Activated CD8-positive, alpha-beta T cell treated with anti-CD3 and anti-CD28 coated beads, Interleukin-2, amount 10 ng/mL, durations not matched to agents 7 days and 5 days (primary cell): ENCODE data around the gene SYTL4. TPM values are rescaled to one million over a fixed set of nuclear protein-coding genes. Genes with fewer than 3 reads are reported as not detected.

Experiments
- ATAC-seq: fragments of 150-1000 bp; cut with Tn5 transposase; one replicate; pipeline ENCODE4 v1.10.0; 2021; ENCODE audit warnings: moderate library complexity
- CTCF ChIA-PET: fragments of 350-600 bp; sonication (Branson Sonifier 250); formaldehyde crosslinking; loops from one replicate; lab custom pipeline; 2021; ENCODE audit warnings: antibody characterized with exemption; lab: Charles Lee
- POLR2A ChIA-PET: fragments of 350-600 bp; sonication (Branson Sonifier 250); formaldehyde crosslinking; loops from one replicate; lab custom pipeline; 2021; ENCODE audit warnings: antibody characterized with exemption; lab: Charles Lee
- DNase-seq: peaks from one replicate; pipeline ENCODE4 v3.0.0-alpha.2; 2020
- H3K27ac Mint-ChIP-seq: one replicate; pipeline ENCODE4 v1.8.0; 2021; ENCODE audit warnings: mild to moderate bottlenecking, mixed read lengths
- H3K27me3 Mint-ChIP-seq: one replicate; pipeline ENCODE4 v1.8.0; 2021; ENCODE audit warnings: low read depth, mixed read lengths
- H3K36me3 Mint-ChIP-seq: one replicate; pipeline ENCODE4 v1.8.0; 2021; ENCODE audit warnings: low read depth, mixed read lengths
- H3K4me1 Mint-ChIP-seq: one replicate; pipeline ENCODE4 v1.8.0; 2021; ENCODE audit warnings: low read depth, mixed read lengths
- H3K4me3 Mint-ChIP-seq: one replicate; pipeline ENCODE4 v1.8.0; 2021; ENCODE audit warnings: mild to moderate bottlenecking, mixed read lengths
- H3K9me3 Mint-ChIP-seq: one replicate; pipeline ENCODE4 v1.8.0; 2022; ENCODE audit warnings: mixed read lengths; ENCODE audit not compliant: insufficient read depth
- total RNA-seq, 2 experiments: library from RNA; stranded (reverse); gene quantifications; one replicate each; pipeline ENCODE4 v1.2.3, GENCODE V29; 2021

SYTL4 gene
- total RNA-seq, 2 experiments from 2014 or later: not detected

DNA sequence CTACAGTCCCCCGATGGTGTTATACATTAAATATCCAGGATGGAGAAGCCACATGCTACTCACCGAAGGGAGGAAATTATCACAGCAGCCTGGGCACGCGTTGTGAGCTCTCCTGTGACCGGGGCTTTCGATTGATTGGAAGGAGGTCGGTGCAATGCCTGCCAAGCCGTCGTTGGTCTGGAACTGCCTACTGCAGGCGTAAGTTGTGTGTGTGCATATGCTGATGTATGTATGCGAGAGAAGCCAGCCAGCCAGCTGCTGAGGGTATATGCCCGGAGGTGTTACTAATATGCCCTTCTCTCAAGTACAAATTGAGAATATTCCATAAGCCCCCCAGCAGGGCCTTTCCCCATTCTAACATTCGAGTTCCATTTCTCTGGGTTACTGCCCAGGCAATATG lies 69.8 kb downstream of the SYTL4 start:
- DNase-seq: no peak
- Mint-ChIP-seq H3K27me3 (no peaks in the 10 kb centered on the region), H3K4me1 (no peaks in the 10 kb centered on the region), H3K36me3 (no peaks in the 10 kb centered on the region), H3K9me3 (no peaks in the 10 kb centered on the region), H3K27ac (no peak overlapping the region), H3K4me3 (no peak overlapping the region)
- ChIA-PET CTCF (no interaction called here), POLR2A (no interaction called here)
- ATAC-seq: no peak

DNA sequence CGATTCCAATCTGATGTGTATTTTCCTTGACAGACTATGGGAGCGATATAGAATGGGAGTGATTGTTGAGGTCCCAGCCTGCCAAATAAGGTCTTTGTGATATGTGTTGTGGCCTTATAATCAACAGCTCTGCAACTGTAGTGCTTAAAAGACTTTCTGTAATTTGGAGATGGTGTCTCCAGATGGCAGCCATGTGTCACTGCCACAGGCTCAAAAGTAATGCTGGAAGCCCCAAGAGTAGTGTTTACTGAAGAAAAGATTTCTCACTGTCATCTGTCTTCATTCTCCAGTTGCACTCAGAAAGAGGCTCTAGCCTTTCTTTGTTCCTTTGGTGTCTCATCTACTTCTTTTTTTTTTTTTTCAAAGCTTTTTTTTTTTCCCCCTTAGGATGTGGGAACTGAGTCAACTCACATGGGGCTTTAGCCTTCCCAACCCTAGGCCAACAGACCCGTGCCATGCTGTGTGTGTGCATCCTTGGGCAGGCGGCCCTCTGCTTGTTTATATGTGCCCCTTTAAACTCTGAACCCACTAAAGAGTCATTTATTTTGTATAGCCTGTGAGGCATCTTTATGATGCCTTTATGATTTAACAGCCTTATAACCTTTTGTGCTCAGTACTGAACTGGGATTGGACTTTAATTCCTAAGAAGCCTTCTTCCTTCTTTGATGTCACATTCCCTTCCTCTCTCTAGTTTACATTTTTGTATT lies 72.3 kb downstream of the SYTL4 start:
- POLR2A ChIA-PET: no interaction called here
- CTCF ChIA-PET: no interaction called here
- H3K27ac Mint-ChIP-seq: no peak overlapping the region
- no peaks in the 10 kb centered on the region for H3K9me3 Mint-ChIP-seq
- ATAC-seq (no peak), DNase-seq (no peak)
- H3K36me3 Mint-ChIP-seq: no peaks in the 10 kb centered on the region
- no peaks in the 10 kb centered on the region for H3K27me3 Mint-ChIP-seq
- no peaks in the 10 kb centered on the region for H3K4me1 Mint-ChIP-seq
- no peak overlapping the region for H3K4me3 Mint-ChIP-seq

DNA sequence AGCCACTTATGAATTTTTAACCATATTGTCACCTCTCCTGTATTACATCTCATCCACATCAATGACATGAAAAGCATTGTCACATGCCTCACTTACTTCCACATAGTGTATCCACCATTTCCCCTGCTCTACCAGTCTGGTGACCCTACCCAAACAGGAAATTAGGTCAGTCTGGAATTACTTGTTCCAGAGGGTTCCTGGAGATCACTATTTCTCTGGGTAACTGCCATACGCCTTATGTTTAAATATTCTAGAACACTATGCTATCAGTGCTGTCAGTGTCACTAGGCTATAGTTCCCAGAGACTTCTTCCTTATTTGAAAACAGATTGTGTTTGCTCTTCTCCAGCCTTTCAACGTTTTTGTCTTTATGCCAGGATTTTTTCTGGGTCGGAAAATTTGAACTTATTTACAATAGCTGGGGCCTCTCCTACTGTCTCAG lies 73.0 kb downstream of the SYTL4 start:
- POLR2A ChIA-PET: no interaction called here
- H3K27ac Mint-ChIP-seq: no peak overlapping the region
- CTCF ChIA-PET: no interaction called here
- H3K36me3 Mint-ChIP-seq: no peaks in the 10 kb centered on the region
- no peak for DNase-seq
- no peak for ATAC-seq
- H3K4me1 Mint-ChIP-seq: no peaks in the 10 kb centered on the region
- no peaks in the 10 kb centered on the region for H3K9me3 Mint-ChIP-seq
- no peaks in the 10 kb centered on the region for H3K27me3 Mint-ChIP-seq
- H3K4me3 Mint-ChIP-seq: no peak overlapping the region

DNA sequence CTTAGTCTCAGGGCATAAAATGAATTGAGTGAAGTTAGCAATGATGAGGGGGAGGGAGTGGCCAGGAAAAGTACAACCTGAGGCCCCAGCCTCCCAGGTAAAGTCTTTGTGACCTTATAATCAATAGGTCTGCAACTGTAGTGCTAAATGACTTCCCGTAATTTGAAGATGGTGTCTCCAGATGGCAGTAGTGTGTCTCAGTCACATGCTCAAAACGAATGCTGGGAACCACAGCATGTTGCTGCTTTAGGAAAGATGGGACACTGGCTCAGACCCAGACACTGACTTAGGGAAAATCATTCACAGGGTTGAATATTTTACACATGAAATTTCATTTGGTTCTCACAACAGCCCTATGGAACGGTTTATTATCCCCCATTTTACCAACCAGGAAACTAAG lies 77.7 kb downstream of the SYTL4 start:
- no peak for ATAC-seq
- no peaks in the 10 kb centered on the region for H3K4me1 Mint-ChIP-seq
- H3K36me3 Mint-ChIP-seq: no peaks in the 10 kb centered on the region
- no peaks in the 10 kb centered on the region for H3K27me3 Mint-ChIP-seq
- ChIA-PET CTCF (interaction anchor here (0.8 to 1.0 kb wide), 2 partner anchors 114 to 143 kb away, joined by 4 read pairs; no protein-coding TSS in a partner anchor), POLR2A (no interaction called here)
- DNase-seq: no peak
- H3K4me3 Mint-ChIP-seq: no peak overlapping the region
- H3K27ac Mint-ChIP-seq: no peak overlapping the region
- H3K9me3 Mint-ChIP-seq: no peaks in the 10 kb centered on the region

DNA sequence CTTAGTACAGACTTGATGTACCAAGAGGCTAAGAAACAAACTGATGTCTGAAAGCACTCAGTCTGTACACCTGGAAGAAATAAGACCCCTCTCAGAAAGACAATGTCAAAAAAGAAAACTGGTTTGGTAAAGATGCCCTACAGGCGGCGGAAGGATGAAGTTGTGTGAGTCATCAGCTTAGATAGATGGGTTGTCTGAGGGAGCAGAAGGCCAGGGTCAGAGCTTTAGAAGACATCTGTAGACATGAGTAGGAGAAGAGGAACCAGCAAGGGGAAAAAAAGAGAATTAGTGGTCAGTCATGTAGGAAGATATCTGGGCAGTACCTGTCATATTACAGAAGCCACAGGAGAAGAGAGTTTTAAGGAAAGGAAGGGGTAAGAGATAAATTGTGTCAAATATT lies 79.7 kb downstream of the SYTL4 start:
- ATAC-seq: no peak

DNA sequence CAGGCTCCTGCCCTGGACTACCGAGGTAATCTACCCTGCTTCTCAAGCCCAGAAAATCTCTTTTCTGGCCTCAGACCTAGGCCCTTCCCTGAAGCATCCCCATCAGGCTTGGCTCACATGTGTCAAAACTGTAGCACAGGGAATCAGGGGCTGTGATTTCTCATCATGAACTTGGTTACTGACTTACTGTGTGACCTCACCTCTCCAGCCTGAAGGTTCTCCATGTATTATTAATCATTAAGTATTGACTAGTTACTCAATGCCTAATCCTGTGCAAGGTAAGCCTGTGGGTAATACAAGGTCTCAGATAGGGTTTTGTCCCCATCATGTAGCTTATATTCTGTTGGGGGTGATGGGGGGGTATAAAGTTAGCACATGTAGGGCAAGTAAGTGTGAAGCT lies 81.1 kb downstream of the SYTL4 start:
- Mint-ChIP-seq H3K27me3 (peaks cover 2% of the 10 kb centered on the region), H3K4me1 (no peaks in the 10 kb centered on the region), H3K9me3 (no peaks in the 10 kb centered on the region), H3K4me3 (no peak overlapping the region), H3K36me3 (no peaks in the 10 kb centered on the region), H3K27ac (no peak overlapping the region)
- POLR2A ChIA-PET: no interaction called here
- no peak for DNase-seq
- CTCF ChIA-PET: no interaction called here
- no peak for ATAC-seq

More for the DNA sequence above, 79.7 kb downstream of the SYTL4 start:
- Mint-ChIP-seq H3K27ac (no peak overlapping the region), H3K4me3 (no peak overlapping the region), H3K36me3 (no peaks in the 10 kb centered on the region), H3K27me3 (no peaks in the 10 kb centered on the region), H3K4me1 (no peaks in the 10 kb centered on the region), H3K9me3 (no peaks in the 10 kb centered on the region)
- CTCF ChIA-PET: no interaction called here
- POLR2A ChIA-PET: no interaction called here
- no peak for DNase-seq

DNA sequence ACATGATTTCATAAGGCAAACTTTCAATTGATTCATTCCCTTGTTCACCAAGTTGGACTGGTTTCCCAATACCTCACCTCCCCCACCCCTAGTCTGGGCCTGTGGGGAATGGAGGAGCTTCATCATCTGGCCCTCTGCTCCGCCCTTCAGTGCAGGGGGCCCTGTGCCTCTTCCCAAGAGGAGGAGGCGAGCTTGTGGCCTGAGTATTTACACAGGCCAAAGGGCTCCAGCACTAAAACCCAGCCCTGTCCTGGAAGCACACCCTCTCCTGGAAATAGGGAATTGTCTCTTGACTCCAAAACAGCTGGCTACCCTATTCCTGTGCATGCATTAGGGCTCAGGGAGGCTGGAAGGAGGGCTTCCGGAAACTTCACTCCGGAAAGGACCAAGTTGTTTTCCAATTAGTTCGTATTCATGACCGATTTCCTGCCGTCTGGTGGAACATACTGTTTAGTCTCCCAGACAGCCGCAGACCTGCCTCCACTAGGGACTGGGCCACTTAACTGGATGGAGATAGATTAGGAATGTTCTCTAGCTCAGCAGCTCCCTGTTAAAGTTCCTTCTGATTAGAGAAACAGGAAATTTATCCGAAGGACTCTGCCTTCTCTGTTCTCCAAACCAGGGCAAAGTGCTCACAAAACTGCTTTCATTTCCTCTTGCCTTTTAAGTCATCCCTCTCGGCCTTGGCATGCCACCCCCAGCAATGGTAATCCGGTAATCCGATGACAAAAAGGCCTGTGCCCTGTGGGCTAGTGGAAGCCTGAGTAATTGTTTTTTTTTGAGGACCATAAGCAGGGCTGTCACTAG lies 82.2 kb downstream of the SYTL4 start:
- ATAC-seq: no peak
- H3K27me3 Mint-ChIP-seq: peaks cover 2% of the 10 kb centered on the region
- POLR2A ChIA-PET: no interaction called here
- H3K36me3 Mint-ChIP-seq: no peaks in the 10 kb centered on the region
- H3K4me1 Mint-ChIP-seq: no peaks in the 10 kb centered on the region
- DNase-seq: no peak
- no peak overlapping the region for H3K27ac Mint-ChIP-seq
- H3K9me3 Mint-ChIP-seq: no peaks in the 10 kb centered on the region
- no peak overlapping the region for H3K4me3 Mint-ChIP-seq
- CTCF ChIA-PET: no interaction called here

DNA sequence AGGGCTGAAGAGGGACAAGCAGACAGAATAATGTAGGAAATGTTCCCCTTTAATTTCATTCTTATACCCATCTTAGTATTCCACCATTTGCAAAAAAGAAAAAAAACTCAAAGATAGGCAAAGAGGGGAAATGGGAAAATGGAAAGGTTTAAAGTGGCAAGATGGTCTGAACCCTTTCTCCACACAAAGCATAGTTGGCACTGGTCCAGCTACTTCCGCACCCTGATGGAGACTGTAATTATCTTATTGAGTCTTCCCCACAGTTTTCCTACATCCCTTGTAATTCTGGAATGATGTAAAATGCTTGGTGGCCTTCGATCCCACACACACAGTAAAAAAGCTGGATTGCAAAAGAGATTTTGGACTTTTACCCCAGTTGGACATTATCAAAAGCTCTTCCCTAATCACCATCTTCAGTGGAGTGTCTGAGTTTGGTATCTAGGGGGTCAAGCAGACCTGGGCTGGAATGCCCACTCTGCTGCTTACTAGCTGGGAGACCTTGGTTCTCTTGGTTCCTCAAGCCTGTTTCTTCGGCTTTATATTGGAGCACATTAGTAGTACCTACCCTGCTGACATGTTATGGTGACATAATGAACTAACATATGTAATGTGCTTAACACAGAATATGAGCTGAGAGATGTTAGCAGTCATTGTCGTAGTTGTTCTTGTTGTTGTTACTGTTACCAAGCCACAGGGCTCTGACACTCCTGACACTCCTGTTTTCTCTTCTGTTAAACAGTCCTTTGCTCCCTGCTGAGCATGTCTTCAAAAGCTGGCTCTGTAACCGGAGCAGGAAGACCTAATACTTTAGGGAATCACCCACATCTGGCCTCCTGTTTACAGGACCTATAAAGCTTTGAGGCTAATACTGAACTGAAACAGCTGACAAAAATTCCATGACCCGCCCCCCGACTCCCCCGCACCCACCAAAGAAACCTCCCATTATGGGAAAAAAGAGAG lies 83.2 kb downstream of the SYTL4 start:
- Mint-ChIP-seq H3K4me1 (no peaks in the 10 kb centered on the region), H3K9me3 (no peaks in the 10 kb centered on the region), H3K4me3 (no peak overlapping the region), H3K27ac (no peak overlapping the region), H3K36me3 (no peaks in the 10 kb centered on the region), H3K27me3 (peaks cover 2% of the 10 kb centered on the region)
- ChIA-PET POLR2A (no interaction called here), CTCF (interaction anchor here (1.1 kb wide), 1 partner anchor 12 kb away, joined by 3 read pairs; the partner anchor contains the start of gene TSPAN6)
- ATAC-seq (no peak), DNase-seq (no peak)

DNA sequence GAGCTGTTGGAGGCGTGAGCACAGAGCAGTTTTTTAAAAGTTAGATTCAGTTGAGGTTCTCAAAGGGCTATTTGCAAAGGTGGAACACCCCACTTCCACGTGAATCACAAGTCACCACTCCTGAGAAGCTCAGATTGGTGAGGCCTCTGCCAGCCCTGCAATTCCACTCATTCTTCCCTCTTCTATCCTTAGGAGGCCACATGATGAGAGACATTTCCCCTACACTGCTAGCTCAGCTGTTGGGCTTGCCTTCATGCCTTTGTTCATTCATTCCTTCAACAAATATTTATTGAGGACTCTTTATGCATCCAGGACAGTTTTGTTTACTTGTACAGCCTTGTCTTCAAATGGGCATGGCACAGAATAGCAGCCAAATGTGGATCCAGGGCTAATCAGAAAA lies 84.2 kb downstream of the SYTL4 start:
- Mint-ChIP-seq H3K36me3 (no peaks in the 10 kb centered on the region), H3K4me3 (no peak overlapping the region), H3K27me3 (peaks cover 2% of the 10 kb centered on the region), H3K4me1 (no peaks in the 10 kb centered on the region), H3K9me3 (no peaks in the 10 kb centered on the region), H3K27ac (no peak overlapping the region)
- DNase-seq (no peak), ATAC-seq (no peak)
- ChIA-PET CTCF (no interaction called here), POLR2A (no interaction called here)

DNA sequence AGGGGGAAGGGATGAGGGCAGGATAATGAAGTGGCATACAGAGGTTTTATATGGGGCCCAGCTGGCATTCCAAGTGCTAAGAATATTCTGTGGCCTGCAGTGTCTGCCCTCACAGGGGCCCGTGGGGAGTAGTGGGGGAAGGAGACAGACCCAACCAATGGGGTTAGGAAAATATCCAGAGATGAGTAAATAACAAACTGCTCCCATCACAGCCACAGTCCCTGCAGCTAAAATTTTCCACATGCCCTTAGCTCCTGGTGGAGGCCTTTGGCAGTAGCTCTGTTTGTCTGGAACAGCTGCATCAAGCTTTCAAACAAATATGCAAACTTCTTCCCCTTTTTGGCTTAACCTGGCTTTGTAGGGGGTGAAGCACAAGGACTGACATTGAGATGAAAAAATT lies 84.8 kb downstream of the SYTL4 start:
- no peaks in the 10 kb centered on the region for H3K4me1 Mint-ChIP-seq
- no peaks in the 10 kb centered on the region for H3K9me3 Mint-ChIP-seq
- no peaks in the 10 kb centered on the region for H3K36me3 Mint-ChIP-seq
- ATAC-seq (no peak), DNase-seq (no peak)
- ChIA-PET CTCF (no interaction called here), POLR2A (no interaction called here)
- no peak overlapping the region for H3K27ac Mint-ChIP-seq
- H3K27me3 Mint-ChIP-seq: peaks cover 2% of the 10 kb centered on the region
- no peak overlapping the region for H3K4me3 Mint-ChIP-seq

DNA sequence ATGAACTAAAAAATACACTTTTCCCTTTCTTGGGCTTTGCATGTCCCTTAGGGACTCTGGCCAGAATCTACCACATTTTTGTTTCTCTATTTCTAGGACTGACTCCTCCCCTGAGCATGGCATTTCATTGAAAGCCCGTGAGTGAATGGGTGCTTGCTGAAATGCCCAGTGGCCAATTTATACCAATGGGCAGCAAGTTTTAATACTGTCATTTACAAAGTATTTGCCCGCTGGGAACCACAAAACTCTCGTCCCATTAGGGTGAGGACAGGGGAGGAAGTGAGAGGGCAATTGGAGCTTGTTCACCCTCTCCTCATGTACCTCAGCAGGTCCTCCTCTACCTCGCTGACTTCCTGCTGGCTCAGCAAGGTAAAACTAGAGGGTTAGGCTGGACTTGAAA lies 86.8 kb downstream of the SYTL4 start:
- Mint-ChIP-seq H3K27me3 (peaks cover 2% of the 10 kb centered on the region), H3K36me3 (no peaks in the 10 kb centered on the region), H3K4me1 (no peaks in the 10 kb centered on the region), H3K4me3 (no peak overlapping the region), H3K9me3 (no peaks in the 10 kb centered on the region), H3K27ac (no peak overlapping the region)
- no peak for ATAC-seq
- DNase-seq: no peak
- CTCF ChIA-PET: no interaction called here
- POLR2A ChIA-PET: no interaction called here
